Mucosa of rectum (tissue), 2 donors: Measurements from ENCODE around the gene AKT1.
A peak's percentile ranks its signal among the peaks of the same experiment; 100 is the strongest.

ENCODE experiments used
- H3K27ac ChIP-seq, 2 donors: one replicate each; pipeline ENCODE4 v1.7.0; 2013; ENCODE audit warnings: inconsistent platforms in 2 of 2, low read depth in 2 of 2, low read length in 2 of 2
- H3K27me3 ChIP-seq, 2 donors: one replicate each; pipeline ENCODE4 v1.7.0; 2013; ENCODE audit warnings: low read length in 2 of 2; ENCODE audit not compliant: control insufficient read depth in 2 of 2, insufficient read depth in 2 of 2
- H3K36me3 ChIP-seq, 2 donors: one replicate each; pipeline ENCODE4 v1.7.0; 2013; ENCODE audit warnings: low read length in 2 of 2; ENCODE audit not compliant: control insufficient read depth in 2 of 2, insufficient read depth in 2 of 2
- H3K4me1 ChIP-seq, 2 donors: one replicate each; pipeline ENCODE4 v1.7.0; 2013; ENCODE audit warnings: low read length in 2 of 2, mild to moderate bottlenecking in 1 of 2; ENCODE audit not compliant: control insufficient read depth in 2 of 2, insufficient read depth in 2 of 2
- H3K4me3 ChIP-seq, 2 donors: one replicate each; pipeline ENCODE4 v1.7.0; 2013; ENCODE audit warnings: low read length in 2 of 2
- H3K9ac ChIP-seq, 2 donors: one replicate each; pipeline ENCODE4 v1.7.0; 2013; ENCODE audit warnings: low read length in 2 of 2, low read depth in 1 of 2, mild to moderate bottlenecking in 1 of 2
- H3K9me3 ChIP-seq, 2 donors: one replicate each; pipeline ENCODE4 v1.7.0; 2013; ENCODE audit warnings: low read length in 2 of 2; ENCODE audit not compliant: control insufficient read depth in 2 of 2
- donor health status: healthy.
- donor health status: Normal muscosa, but diverticular disease.

The AKT1 gene

DNA sequence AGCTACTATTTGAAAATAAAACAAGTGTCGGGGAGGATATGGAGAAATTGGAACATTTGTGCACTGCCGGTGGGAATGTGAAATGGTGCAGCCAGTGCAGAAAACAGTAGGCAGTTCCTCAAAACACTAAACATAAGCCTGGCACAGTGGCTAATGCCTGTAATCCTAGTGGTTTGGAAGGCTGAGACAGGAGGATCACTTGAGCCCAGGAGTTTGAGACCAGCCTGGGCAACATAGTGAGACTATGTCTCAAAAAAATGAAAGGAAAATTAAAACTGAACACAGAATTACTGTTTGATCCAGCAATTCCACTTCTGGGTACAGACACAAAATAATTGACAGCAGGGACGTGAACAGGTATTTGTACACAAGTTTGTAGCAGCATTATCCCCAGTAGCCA lies 30.0 kb downstream of the AKT1 start:
- no peak overlapping the region for H3K9ac ChIP-seq
- no peak overlapping the region for H3K27ac ChIP-seq
- H3K27me3 ChIP-seq, result no peaks in the 10 kb centered on the region
- peaks cover 2 to 3% of the 10 kb centered on the region in 2 donors for H3K4me1 ChIP-seq
- H3K36me3 ChIP-seq, result peaks cover 3% of the 10 kb centered on the region in 2 donors
- H3K9me3 ChIP-seq, result no peaks in the 10 kb centered on the region
- H3K4me3 ChIP-seq, result no peak overlapping the region

DNA sequence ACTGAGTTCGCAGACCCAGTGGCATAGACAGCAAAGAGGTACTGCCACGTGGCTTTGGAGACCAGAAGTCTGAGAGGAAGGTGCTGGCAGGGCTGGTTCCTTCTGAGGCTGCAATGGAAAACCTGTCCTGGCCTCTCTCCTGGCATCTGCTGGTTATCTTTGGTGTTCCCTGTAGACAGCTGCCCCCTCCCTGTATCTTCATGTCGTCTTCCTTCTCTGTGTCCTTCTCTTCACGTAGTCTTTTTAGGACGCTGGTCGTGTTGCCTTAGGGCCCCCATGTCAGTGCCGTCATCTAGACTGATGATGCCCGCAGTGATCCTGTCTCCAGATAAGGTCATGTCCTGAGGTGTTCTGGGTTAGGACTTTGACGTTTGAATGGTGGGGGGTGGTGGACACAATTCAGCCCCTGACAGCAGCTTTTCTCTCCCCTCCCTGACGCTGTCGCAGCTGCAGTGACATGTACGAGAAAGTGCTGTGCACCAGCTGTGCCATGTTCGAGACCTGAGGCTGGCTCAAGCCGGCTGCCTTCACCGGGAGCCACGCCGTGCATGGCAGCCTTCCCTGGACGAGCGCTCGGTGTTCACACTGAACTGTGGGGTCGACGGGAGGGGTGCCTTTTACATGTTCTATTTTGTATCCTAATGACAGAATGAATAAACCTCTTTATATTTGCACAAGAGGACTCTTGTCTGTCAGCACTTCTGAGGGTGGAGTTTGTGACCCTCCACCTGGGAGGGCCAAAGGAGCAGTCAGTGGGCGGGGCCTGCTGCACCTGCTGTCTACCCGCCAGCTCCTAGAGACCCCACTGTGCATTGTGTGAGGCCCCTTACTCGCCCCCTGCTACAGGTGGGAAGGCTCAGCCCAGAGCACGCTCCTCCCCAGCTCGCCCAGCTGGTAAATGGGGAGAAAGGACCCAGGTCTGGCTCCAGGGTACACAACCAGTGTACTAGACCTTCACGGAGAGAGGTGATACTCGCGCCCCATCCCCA lies 36.3 kb downstream of the AKT1 start:
- H3K4me1 ChIP-seq, result peaks cover 3 to 4% of the 10 kb centered on the region in 2 donors

DNA sequence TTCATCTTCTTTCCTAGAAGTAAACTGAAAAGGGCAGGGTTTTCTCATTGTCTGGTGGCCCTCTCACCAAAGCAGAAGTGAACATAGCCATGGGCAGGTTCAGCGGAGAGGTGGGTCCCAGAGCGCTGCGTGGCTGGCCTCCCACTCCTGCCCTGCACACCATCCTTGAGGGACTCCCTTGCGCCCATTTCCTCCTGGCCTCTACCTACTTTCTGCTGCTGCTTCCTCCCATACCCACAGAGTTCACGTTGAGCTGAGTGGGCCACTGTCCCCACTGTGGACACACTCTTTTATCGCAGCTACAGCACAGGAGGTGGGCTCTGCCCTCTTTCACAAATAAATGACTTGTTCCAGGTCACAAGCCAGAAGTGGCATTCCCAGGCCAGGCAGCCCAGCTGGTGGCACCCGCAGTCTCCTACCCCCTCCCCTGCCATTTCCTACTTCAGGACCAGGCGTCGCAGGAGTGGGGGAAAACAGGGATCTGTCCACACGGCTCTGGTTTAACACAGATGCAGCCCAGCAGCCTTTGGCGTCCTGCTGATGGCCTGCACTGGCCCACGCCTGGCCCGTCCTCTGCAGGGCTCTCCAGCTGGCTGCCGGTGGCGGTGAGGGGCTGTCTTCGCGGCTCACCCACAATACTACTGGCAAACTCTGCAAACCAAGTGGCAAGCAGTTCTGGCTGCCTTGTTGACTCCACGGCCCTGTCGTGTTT lies 37.7 kb downstream of the AKT1 start:
- Histone ChIP-seq H3K4me1 (peaks cover 10 to 13% of the 10 kb centered on the region in 2 donors), H3K9me3 (no peaks in the 10 kb centered on the region), H3K27me3 (no peaks in the 10 kb centered on the region), H3K9ac (no peak overlapping the region), H3K27ac (no peak overlapping the region), H3K4me3 (no peak overlapping the region), H3K36me3 (peaks cover 37 to 39% of the 10 kb centered on the region in 2 donors)

More for the DNA sequence above, 36.3 kb downstream of the AKT1 start:
- Histone ChIP-seq H3K9me3 (no peaks in the 10 kb centered on the region), H3K9ac (no peak overlapping the region), H3K27ac (no peak overlapping the region), H3K4me3 (no peak overlapping the region), H3K27me3 (no peaks in the 10 kb centered on the region), H3K36me3 (peaks cover 37 to 39% of the 10 kb centered on the region in 2 donors)

DNA sequence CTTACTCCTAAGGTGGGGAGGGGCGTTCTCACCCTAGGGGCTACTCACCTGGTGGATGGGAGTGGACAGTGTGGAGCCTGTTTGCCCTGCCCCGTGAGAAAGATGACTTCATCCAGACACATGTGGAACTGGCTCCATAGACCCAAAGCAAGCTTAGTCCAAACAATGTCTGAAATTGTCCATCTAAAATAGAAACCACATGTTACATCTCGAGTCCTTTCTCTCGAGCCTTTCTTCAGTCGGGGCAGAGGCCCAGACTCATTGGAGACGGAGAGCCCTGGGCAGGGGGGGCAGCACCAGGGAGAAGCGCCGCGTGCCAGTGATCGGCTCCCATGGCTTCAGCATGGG lies 38.3 kb downstream of the AKT1 start:
- H3K4me3 ChIP-seq, result no peak overlapping the region
- H3K36me3 ChIP-seq, result peaks cover 37 to 39% of the 10 kb centered on the region in 2 donors
- H3K27ac ChIP-seq, result no peak overlapping the region
- no peak overlapping the region for H3K9ac ChIP-seq
- H3K4me1 ChIP-seq, result peaks cover 11 to 15% of the 10 kb centered on the region in 2 donors
- no peaks in the 10 kb centered on the region for H3K9me3 ChIP-seq
- H3K27me3 ChIP-seq, result no peaks in the 10 kb centered on the region

DNA sequence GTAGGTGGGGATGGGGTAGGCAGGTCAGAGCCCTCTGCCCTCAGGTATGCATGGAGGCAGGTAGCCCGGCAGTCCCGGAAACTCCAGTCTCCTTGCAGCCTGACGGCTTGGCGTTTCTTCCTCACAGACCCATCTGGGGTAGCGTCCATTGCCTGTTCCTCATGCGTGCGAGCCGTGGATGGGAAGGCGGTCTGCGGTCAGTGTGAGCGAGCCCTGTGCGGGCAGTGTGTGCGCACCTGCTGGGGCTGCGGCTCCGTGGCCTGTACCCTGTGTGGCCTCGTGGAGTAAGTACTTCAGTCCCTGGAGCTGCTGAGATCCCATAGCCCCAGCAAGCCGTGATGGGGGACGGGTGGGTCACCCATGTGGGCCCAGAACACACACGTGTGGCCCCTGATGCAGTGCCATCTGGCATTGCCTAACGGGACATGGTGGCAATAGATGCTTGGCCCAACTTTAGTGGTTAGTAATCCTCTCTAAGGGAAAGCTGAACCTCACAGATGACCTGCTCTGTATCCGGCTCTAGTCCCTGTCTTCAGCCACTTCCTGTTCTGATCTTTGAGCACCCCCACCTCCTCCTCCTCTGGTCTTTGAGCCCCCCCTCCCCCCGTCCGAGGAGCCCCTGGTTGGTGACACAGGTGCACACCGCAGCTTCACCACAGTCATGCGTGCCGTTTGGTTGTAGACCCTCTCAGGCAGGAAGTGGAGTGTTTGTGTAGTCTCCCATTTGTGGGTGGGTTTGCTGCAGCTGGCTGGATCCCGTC lies 38.9 kb downstream of the AKT1 start:
- H3K9me3 ChIP-seq, result no peaks in the 10 kb centered on the region
- H3K27ac ChIP-seq, result no peak overlapping the region
- H3K36me3 ChIP-seq, result peaks cover 37 to 39% of the 10 kb centered on the region in 2 donors
- no peak overlapping the region for H3K9ac ChIP-seq
- H3K27me3 ChIP-seq, result no peaks in the 10 kb centered on the region
- no peak overlapping the region for H3K4me3 ChIP-seq
- peaks cover 14 to 20% of the 10 kb centered on the region in 2 donors for H3K4me1 ChIP-seq

DNA sequence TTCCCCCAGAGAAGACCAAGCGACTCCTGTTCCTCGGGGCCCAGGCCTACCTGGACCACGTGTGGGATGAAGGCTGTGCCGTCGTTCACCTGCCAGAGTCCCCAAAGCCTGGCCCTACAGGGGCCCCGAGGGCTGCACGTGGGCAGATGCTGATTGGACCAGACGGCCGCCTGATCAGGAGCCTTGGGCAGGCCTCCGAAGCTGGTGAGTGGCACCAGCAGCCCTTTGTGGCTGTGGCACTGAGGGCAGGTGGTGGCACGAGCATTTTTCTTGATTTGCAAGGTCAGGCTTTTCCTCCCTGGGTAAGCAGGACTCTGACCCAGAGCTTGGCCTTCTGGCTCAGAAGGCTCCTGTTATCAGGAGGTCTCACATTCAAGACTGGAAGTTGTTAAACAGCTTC lies 39.9 kb downstream of the AKT1 start:
- H3K9me3 ChIP-seq, result no peaks in the 10 kb centered on the region
- no peak overlapping the region for H3K4me3 ChIP-seq
- H3K9ac ChIP-seq, result no peak overlapping the region
- no peaks in the 10 kb centered on the region for H3K27me3 ChIP-seq
- peaks cover 36 to 37% of the 10 kb centered on the region in 2 donors for H3K36me3 ChIP-seq
- H3K27ac ChIP-seq, result no peak overlapping the region
- H3K4me1 ChIP-seq, result peaks cover 14 to 21% of the 10 kb centered on the region in 2 donors

DNA sequence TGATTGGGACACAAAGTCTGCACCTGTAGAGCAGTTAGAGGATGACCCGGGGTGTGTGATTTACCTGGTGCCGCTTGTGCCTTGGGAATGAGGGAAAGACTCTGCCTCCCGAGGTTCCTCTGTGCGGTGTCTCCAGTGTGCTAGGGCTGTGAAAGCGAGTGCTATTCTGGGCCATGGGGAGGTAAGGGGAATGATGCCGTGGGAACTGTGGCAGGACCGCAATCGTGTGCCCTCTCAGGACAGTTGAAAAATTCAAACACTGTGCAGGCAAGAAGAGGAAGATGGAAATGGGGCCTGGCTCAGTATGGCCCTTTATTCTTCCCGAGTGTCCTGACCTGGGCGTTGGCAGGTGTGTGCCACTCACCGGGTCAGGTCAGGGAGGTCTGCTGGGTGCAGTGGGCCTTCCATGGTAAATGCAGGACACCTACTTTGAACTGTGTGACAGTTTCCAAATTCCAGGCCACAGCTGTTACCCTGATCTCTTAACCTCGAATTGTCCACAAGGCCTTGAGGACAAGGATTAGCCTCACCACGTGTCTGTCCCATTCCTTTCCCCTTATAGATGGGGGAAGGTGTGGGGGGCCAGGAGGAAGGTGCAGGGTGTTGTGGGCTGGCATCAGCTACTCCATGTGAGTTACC lies 41.2 kb downstream of the AKT1 start:
- H3K27me3 ChIP-seq, result no peaks in the 10 kb centered on the region
- H3K9ac ChIP-seq, result peak overlapping the region in 1 of 2 donors; percentile 32
- peak overlapping the region; percentile 87 to 90 for H3K4me3 ChIP-seq
- peaks cover 18 to 23% of the 10 kb centered on the region in 2 donors for H3K4me1 ChIP-seq
- H3K9me3 ChIP-seq, result no peaks in the 10 kb centered on the region
- peaks cover 32 to 35% of the 10 kb centered on the region in 2 donors for H3K36me3 ChIP-seq
- no peak overlapping the region for H3K27ac ChIP-seq

DNA sequence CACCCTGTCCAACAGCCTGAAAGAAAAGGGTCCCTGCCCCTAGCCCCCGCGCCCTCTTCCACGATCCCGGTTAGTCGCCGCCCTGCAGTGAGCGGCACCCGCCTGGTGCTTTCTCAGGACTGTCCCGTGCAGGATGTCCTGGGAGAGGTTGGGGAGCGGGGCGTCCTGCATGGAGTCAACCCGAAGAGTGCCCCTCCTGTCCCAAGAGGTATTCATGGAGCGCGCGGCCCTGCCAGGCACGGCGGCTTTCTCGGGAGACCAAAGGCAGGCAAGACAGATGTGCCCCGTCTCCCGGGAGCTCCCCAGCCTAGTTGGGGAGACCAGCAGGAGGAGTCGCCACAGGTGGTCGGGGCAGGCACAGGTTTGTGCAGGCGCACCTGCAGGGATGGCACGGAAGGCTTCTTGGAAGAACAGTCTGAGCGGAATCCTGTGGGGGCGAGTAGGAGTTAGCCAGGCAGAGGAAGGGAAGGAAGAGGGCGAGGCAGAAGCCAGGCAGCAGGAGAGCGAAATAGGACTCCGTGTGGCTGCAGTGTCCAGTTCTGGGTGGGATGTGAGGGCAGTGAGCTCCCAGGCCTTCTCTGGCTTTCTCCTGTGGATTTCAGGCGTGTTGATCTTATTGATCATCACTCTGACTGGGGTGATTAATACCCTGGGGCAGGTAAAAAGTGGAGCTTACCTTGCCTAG lies 41.9 kb downstream of the AKT1 start:
- Histone ChIP-seq H3K27ac (peak overlapping the region; percentile 83 to 87), H3K4me1 (peaks cover 25 to 29% of the 10 kb centered on the region in 2 donors), H3K9me3 (no peaks in the 10 kb centered on the region), H3K36me3 (peaks cover 27 to 29% of the 10 kb centered on the region in 2 donors), H3K27me3 (no peaks in the 10 kb centered on the region), H3K9ac (peak overlapping the region; percentile 83 to 92), H3K4me3 (peak overlapping the region; percentile 87 to 90)
